IMR-90 (cell line): ENCODE data around the gene POLRMT. TPM values are rescaled to one million over a fixed set of nuclear protein-coding genes. Genes with fewer than 3 reads are reported as not detected.

Experiments
- ATAC-seq: fragments of 200-7000 bp; cut with Tn5 transposase; 2 replicates; pipeline ENCODE4 v1.9.1; 2020; ENCODE audit warnings: low read depth, mild to moderate bottlenecking, moderate library complexity
- BruUV-seq: library from RNA; stranded (reverse); fragments of 400-500 nt; replicated peaks from 2 replicates; lab custom pipeline; 2021; lab: Mats Ljungman, UMichigan
- CTCF ChIA-PET: fragments of 300-600 bp; formaldehyde crosslinking; extraction: SDS; loops from one replicate; lab custom pipeline; 2021; ENCODE audit warnings: antibody characterized with exemption; lab: Yijun Ruan, JAX
- POLR2A ChIA-PET: fragments of 300-600 bp; sonication (Branson Sonifier 250); formaldehyde crosslinking; loops from one replicate; lab custom pipeline; 2022; ENCODE audit warnings: antibody characterized with exemption; ENCODE audit not compliant: unreplicated experiment; lab: Charles Lee
- DNase-seq: peaks from one replicate; pipeline ENCODE4 v3.0.0; 2013
- H2AFZ ChIP-seq: replicated peaks from 2 replicates; pipeline ENCODE3; 2013; ENCODE audit warnings: low read length, mild to moderate bottlenecking; ENCODE audit not compliant: poor library complexity
- H2AK5ac ChIP-seq: 2 replicates; pipeline ENCODE4 v1.6.1; 2013; ENCODE audit warnings: low read depth, low read length, inconsistent platforms
- H2AK9ac ChIP-seq: replicated peaks from 2 replicates; pipeline ENCODE3; 2013; ENCODE audit warnings: mild to moderate bottlenecking, low read depth, low read length, moderate library complexity; ENCODE audit not compliant: poor library complexity
- H2BK120ac ChIP-seq: 2 replicates; pipeline ENCODE4 v1.6.1; 2013; ENCODE audit warnings: low read depth, low read length, inconsistent platforms
- H2BK15ac ChIP-seq: 3 replicates; pipeline ENCODE4 v1.6.1; 2013; ENCODE audit warnings: low read depth, low read length, inconsistent platforms
- H2BK20ac ChIP-seq: 2 replicates; pipeline ENCODE4 v1.6.1; 2013; ENCODE audit warnings: low read depth, mild to moderate bottlenecking, inconsistent platforms, low read length, moderate library complexity
- H2BK5ac ChIP-seq: 2 replicates; pipeline ENCODE4 v1.6.1; 2013; ENCODE audit warnings: mild to moderate bottlenecking, low read depth, low read length, inconsistent platforms; ENCODE audit not compliant: poor library complexity, severe bottlenecking
- H3K14ac ChIP-seq: replicated peaks from 2 replicates; pipeline ENCODE4 v1.6.1; 2013; ENCODE audit warnings: low read depth, low read length, inconsistent platforms
- H3K18ac ChIP-seq: 2 replicates; pipeline ENCODE4 v1.6.1; 2013; ENCODE audit warnings: low read depth, low read length, control low read depth
- H3K23ac ChIP-seq: 2 replicates; pipeline ENCODE4 v1.6.1; 2013; ENCODE audit warnings: low read depth, low read length, inconsistent platforms
- H3K27ac ChIP-seq: 2 replicates; pipeline ENCODE4 v1.5.1; 2013; ENCODE audit warnings: mild to moderate bottlenecking, control low read depth, low read length; ENCODE audit not compliant: insufficient read depth
- H3K27me3 ChIP-seq: 2 replicates; pipeline ENCODE4 v1.6.1; 2013; ENCODE audit warnings: low read length; ENCODE audit not compliant: control insufficient read depth, insufficient read depth
- H3K36me3 ChIP-seq: 2 replicates; pipeline ENCODE4 v1.6.1; 2013; ENCODE audit warnings: low read length, mixed read lengths; ENCODE audit not compliant: control insufficient read depth, insufficient read depth
- H3K4ac ChIP-seq: 2 replicates; pipeline ENCODE4 v1.6.1; 2013; ENCODE audit warnings: low read depth, low read length, inconsistent platforms
- H3K4me1 ChIP-seq: 2 replicates; pipeline ENCODE4 v1.6.1; 2013; ENCODE audit warnings: low read length, mixed read lengths; ENCODE audit not compliant: control insufficient read depth, insufficient read depth
- H3K4me2 ChIP-seq: 2 replicates; pipeline ENCODE4 v1.6.1; 2013; ENCODE audit warnings: low read depth, mild to moderate bottlenecking, control low read depth, low read length, moderate library complexity
- H3K4me3 ChIP-seq: 2 replicates; pipeline ENCODE4 v1.5.1; 2013; ENCODE audit warnings: low read depth, mild to moderate bottlenecking, control low read depth, low read length, moderate library complexity; ENCODE audit not compliant: insufficient read depth
- H3K56ac ChIP-seq: 2 replicates; pipeline ENCODE4 v1.6.1; 2013; ENCODE audit warnings: low read length, inconsistent platforms; ENCODE audit not compliant: insufficient read depth; ENCODE audit errors: extremely low read depth
- H3K79me1 ChIP-seq, 2 experiments: 2 replicates each; pipeline ENCODE4 v1.6.1; 2013; ENCODE audit warnings: low read length in 2 of 2, inconsistent platforms in 1 of 2, low read depth in 1 of 2
- H3K9ac ChIP-seq: 2 replicates; pipeline ENCODE4 v1.6.1; 2013; ENCODE audit warnings: low read depth, low read length, control low read depth
- H3K9me1 ChIP-seq: 2 replicates; pipeline ENCODE4 v1.6.1; 2013; ENCODE audit warnings: low read length, inconsistent platforms; ENCODE audit not compliant: insufficient read depth
- H3K9me3 ChIP-seq: 2 replicates; pipeline ENCODE4 v1.6.1; 2013; ENCODE audit warnings: low read length; ENCODE audit not compliant: control insufficient read depth, insufficient read depth
- H4K20me1 ChIP-seq: 2 replicates; pipeline ENCODE4 v1.6.1; 2013; ENCODE audit warnings: low read length, inconsistent platforms; ENCODE audit not compliant: insufficient read depth
- H4K5ac ChIP-seq: 2 replicates; pipeline ENCODE4 v1.6.1; 2013; ENCODE audit warnings: mild to moderate bottlenecking, low read depth, low read length, control low read depth
- H4K8ac ChIP-seq, 2 experiments: 2 replicates each; pipeline ENCODE4 v1.6.1; 2013; ENCODE audit warnings: low read depth in 2 of 2, low read length in 2 of 2, control low read depth in 1 of 2, inconsistent platforms in 1 of 2
- H4K91ac ChIP-seq: 2 replicates; pipeline ENCODE4 v1.6.1; 2013; ENCODE audit warnings: low read depth, low read length, inconsistent platforms; ENCODE audit not compliant: insufficient read depth
- BHLHE40 ChIP-seq: fragments of 150-350 bp; IDR thresholded peaks from 2 replicates; pipeline ENCODE4 v1.6.1; 2016; ENCODE audit warnings: mild to moderate bottlenecking, low read depth, low read length
- CEBPB ChIP-seq: IDR thresholded peaks from 2 replicates; pipeline ENCODE4 v1.6.1; 2012; ENCODE audit warnings: low read depth, low read length, improper control_type of control experiment
- CHD1 ChIP-seq: IDR thresholded peaks from 2 replicates; pipeline ENCODE4 v1.6.1; 2012; ENCODE audit warnings: low read depth, low read length, improper control_type of control experiment
- FOS ChIP-seq: fragments of 150-350 bp; IDR thresholded peaks from 2 replicates; pipeline ENCODE4 v1.6.1; 2016; ENCODE audit warnings: low read depth, low read length
- MAFK ChIP-seq: IDR thresholded peaks from 2 replicates; pipeline ENCODE4 v1.6.1; 2012; ENCODE audit warnings: low read depth, low read length, improper control_type of control experiment
- MAZ ChIP-seq: IDR thresholded peaks from 2 replicates; pipeline ENCODE4 v1.6.1; 2012; ENCODE audit warnings: low read depth, mild to moderate bottlenecking, low read length, improper control_type of control experiment, moderate library complexity, borderline replicate concordance
- MXI1 ChIP-seq: IDR thresholded peaks from 2 replicates; pipeline ENCODE4 v1.6.1; 2012; ENCODE audit warnings: low read depth, mild to moderate bottlenecking, low read length, moderate library complexity, borderline replicate concordance
- NFE2L2 ChIP-seq: fragments of 150-350 bp; IDR thresholded peaks from 2 replicates; pipeline ENCODE4 v1.6.1; 2016; ENCODE audit warnings: low read depth, mild to moderate bottlenecking, low read length
- POLR2A ChIP-seq: IDR thresholded peaks from 2 replicates; pipeline ENCODE4 v1.6.1; 2012; ENCODE audit warnings: mild to moderate bottlenecking, low read depth, low read length
- RAD21 ChIP-seq: IDR thresholded peaks from 2 replicates; pipeline ENCODE4 v1.6.1; 2012; ENCODE audit warnings: low read length, improper control_type of control experiment
- RCOR1 ChIP-seq: IDR thresholded peaks from 2 replicates; pipeline ENCODE4 v1.6.1; 2012; ENCODE audit warnings: mild to moderate bottlenecking, low read length, improper control_type of control experiment; ENCODE audit not compliant: insufficient replicate concordance
- RFX5 ChIP-seq: IDR thresholded peaks from 2 replicates; pipeline ENCODE4 v1.8.0; 2012; ENCODE audit warnings: low read depth, mild to moderate bottlenecking, low read length, moderate library complexity
- SMC3 ChIP-seq: fragments of 150-350 bp; IDR thresholded peaks from 2 replicates; pipeline ENCODE4 v1.6.1; 2016; ENCODE audit warnings: low read depth, mild to moderate bottlenecking, antibody characterized with exemption, low read length, moderate library complexity
- WGBS, 2 experiments: methylation state at CpG; one replicate each; pipeline versions ENCODE4 v1.1.5 to v1.1.7; 2013; ENCODE audit warnings: missing lambda C conversion rate in 2 of 2; ENCODE audit not compliant: insufficient read length in 1 of 2; ENCODE audit errors: extremely low coverage in 2 of 2; 5-methylcytosine and 5-hydroxymethylcytosine counted together
- dilution Hi-C: fragments of 300-500 bp; cut with HindIII; formaldehyde crosslinking; loops from one replicate; pipeline ENCODE4 v1.14.3; 2018; ENCODE audit warnings: low sequenced_read_pairs; ENCODE audit not compliant: unreplicated experiment
- in situ Hi-C: fragments of 300-500 bp; cut with MboI; formaldehyde crosslinking; loops from 3 replicates; pipeline ENCODE4 v1.14.3; 2019; ENCODE audit warnings: low sequenced_read_pairs, inconsistent platforms, mixed read lengths
- intact Hi-C: fragments of 100-400 bp; cut with micrococcal nuclease; formaldehyde crosslinking; loops from 2 replicates; pipeline ENCODE4 v1.10.0; 2022
- polyA plus RNA-seq, 3 experiments: library from polyadenylated mRNA; depleted of rRNA; stranded (reverse); fragments of >200 nt; gene quantifications; 2 replicates each; pipeline ENCODE4 v1.2.3, GENCODE V29; 2012; ENCODE audit warnings: low replicate concordance in 1 of 3
- total RNA-seq: library from RNA; depleted of rRNA; stranded (reverse); fragments of >200 nt; gene quantifications from 2 replicates; pipeline ENCODE4 v1.2.3, GENCODE V29; 2012
- TF ChIP-seq, protein P1 (sequence below): fragments of 150-350 bp; IDR thresholded peaks from 2 replicates; pipeline ENCODE4 v1.6.1; 2017; ENCODE audit warnings: mild to moderate bottlenecking, antibody characterized with exemption, low read length, low read depth
- TF ChIP-seq, protein P2 (sequence below): conservative IDR thresholded peaks from 2 replicates; pipeline ENCODE4 v1.5.1; 2012; ENCODE audit warnings: mild to moderate bottlenecking, low read depth, low read length, improper control_type of control experiment
- TF ChIP-seq, protein P3 (sequence below): fragments of 150-350 bp; IDR thresholded peaks from 2 replicates; pipeline ENCODE4 v1.6.1; 2016; ENCODE audit warnings: low read depth, mild to moderate bottlenecking, low read length, moderate library complexity, borderline replicate concordance

Gene POLRMT
- total and polyA plus RNA-seq, 2 of the 4 experiments (the other 2 are of a cell fraction): 9.9 to 29.6 TPM

DNA sequence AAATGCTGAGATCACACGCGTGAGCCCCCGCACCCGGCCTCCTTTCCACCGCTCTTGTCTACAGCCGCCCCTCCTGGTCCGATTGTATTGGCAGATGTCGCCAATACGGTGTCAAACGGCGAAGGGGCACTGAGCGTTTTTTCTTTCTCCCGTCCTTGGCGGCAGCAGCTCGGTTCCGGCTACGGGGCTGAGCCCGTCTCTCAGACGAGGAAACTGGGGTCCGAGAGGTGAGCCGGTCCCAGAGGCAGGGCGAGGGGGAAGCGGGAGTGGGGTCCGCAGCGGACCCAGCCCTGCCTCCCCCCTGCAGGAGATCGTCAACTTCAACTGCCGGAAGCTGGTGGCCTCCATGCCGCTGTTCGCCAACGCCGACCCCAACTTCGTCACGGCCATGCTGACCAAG is 20.4 kb downstream of the POLRMT start:
- Histone ChIP-seq H3K23ac (no peak overlapping the region), H3K36me3 (peaks cover 10% of the 10 kb centered on the region; the same call in 1 of the 2 replicates), H4K20me1 (peaks cover 12% of the 10 kb centered on the region), H3K9me1 (peaks cover 7% of the 10 kb centered on the region), H4K91ac (no peak overlapping the region), H2BK5ac (no peak overlapping the region), H3K4ac (no peak overlapping the region), H3K56ac (no peak overlapping the region), H3K9ac (no peak overlapping the region), H2BK20ac (no peak overlapping the region), H3K18ac (no peak overlapping the region), H3K79me1 (no peaks in the 10 kb centered on the region), H3K14ac (no peak overlapping the region), H3K27me3 (no peaks in the 10 kb centered on the region; the same call in 1 of the 2 replicates), H4K8ac (no peak overlapping the region), H2AFZ (no peak overlapping the region), H4K5ac (no peak overlapping the region), H3K4me3 (no peak overlapping the region), H2BK120ac (no peak overlapping the region), H3K9me3 (no peaks in the 10 kb centered on the region), H2BK15ac (no peak overlapping the region), H3K27ac (no peak overlapping the region), H2AK9ac (no peak overlapping the region), H3K4me1 (peaks cover 10% of the 10 kb centered on the region), H2AK5ac (peak overlapping the region; percentile 67; the same call in 1 of the 2 replicates), H3K4me2 (no peak overlapping the region)
- in situ Hi-C loops (no loop called here), intact Hi-C loops (no loop called here), dilution Hi-C loops (no loop called here)
- no TSS peak for BruUV-seq
- ChIA-PET CTCF (no interaction called here), POLR2A (no interaction called here)
- DNase-seq (no peak), ATAC-seq (no peak)
- WGBS, 2 experiments: 78% methylated on average over 33 of the region's 33 CpGs; no CpG with 5 or more reads in 1 of the 2 experiments
- TF ChIP-seq, protein P1, sequence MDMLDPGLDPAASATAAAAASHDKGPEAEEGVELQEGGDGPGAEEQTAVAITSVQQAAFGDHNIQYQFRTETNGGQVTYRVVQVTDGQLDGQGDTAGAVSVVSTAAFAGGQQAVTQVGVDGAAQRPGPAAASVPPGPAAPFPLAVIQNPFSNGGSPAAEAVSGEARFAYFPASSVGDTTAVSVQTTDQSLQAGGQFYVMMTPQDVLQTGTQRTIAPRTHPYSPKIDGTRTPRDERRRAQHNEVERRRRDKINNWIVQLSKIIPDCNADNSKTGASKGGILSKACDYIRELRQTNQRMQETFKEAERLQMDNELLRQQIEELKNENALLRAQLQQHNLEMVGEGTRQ: no peak
- TF ChIP-seq MAFK (no peak), FOS (no peak), POLR2A (no peak), SMC3 (no peak), RCOR1 (no peak), CEBPB (no peak), MXI1 (no peak), CHD1 (no peak), BHLHE40 (no peak), RAD21 (no peak), NFE2L2 (no peak), MAZ (no peak), RFX5 (no peak)
- TF ChIP-seq, protein P2, sequence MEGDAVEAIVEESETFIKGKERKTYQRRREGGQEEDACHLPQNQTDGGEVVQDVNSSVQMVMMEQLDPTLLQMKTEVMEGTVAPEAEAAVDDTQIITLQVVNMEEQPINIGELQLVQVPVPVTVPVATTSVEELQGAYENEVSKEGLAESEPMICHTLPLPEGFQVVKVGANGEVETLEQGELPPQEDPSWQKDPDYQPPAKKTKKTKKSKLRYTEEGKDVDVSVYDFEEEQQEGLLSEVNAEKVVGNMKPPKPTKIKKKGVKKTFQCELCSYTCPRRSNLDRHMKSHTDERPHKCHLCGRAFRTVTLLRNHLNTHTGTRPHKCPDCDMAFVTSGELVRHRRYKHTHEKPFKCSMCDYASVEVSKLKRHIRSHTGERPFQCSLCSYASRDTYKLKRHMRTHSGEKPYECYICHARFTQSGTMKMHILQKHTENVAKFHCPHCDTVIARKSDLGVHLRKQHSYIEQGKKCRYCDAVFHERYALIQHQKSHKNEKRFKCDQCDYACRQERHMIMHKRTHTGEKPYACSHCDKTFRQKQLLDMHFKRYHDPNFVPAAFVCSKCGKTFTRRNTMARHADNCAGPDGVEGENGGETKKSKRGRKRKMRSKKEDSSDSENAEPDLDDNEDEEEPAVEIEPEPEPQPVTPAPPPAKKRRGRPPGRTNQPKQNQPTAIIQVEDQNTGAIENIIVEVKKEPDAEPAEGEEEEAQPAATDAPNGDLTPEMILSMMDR: no peak
- TF ChIP-seq, protein P3, sequence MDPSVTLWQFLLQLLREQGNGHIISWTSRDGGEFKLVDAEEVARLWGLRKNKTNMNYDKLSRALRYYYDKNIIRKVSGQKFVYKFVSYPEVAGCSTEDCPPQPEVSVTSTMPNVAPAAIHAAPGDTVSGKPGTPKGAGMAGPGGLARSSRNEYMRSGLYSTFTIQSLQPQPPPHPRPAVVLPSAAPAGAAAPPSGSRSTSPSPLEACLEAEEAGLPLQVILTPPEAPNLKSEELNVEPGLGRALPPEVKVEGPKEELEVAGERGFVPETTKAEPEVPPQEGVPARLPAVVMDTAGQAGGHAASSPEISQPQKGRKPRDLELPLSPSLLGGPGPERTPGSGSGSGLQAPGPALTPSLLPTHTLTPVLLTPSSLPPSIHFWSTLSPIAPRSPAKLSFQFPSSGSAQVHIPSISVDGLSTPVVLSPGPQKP: no peak
